ENCODE data around the gene DCLRE1B.

The DCLRE1B gene

GRCh38 chr1:113903501-113904292 is 1.4 kb upstream of the DCLRE1B start:
- Histone ChIP-seq H3K36me3 (ENCODE audit: insufficient read depth, low read length) (no peaks in the 10 kb centered on the region; the same call in 1 of the 2 replicates), H3K9me3 (ENCODE audit: insufficient read depth, low read depth, low read length) (no peaks in the 10 kb centered on the region), H3K79me2 (ENCODE audit: insufficient read depth, low read length) (peaks cover 67% of the 10 kb centered on the region), H3K9me2 (replicated peaks; ENCODE audit: low read depth, low read length) (no peaks in the 10 kb centered on the region), H3K4me2 (ENCODE audit: low read depth, low read length, poor library complexity, severe bottlenecking) (peak overlapping the region; percentile 94), H3K9ac (ENCODE audit: low read depth, low read length, poor library complexity, severe bottlenecking) (peak overlapping the region; percentile 75), H4K20me1 (ENCODE audit: insufficient read depth, low read length, poor library complexity, severe bottlenecking) (no peaks in the 10 kb centered on the region), H3K4me1 (ENCODE audit: insufficient read depth, low read length, poor library complexity, severe bottlenecking) (peaks cover 45% of the 10 kb centered on the region), H3K4me3 (ENCODE audit: low read length, poor library complexity, severe bottlenecking) (peak overlapping the region; percentile 80), H3F3A (ENCODE audit: low read depth) (no peaks in the 10 kb centered on the region), H3K27me3 (ENCODE audit: insufficient read depth, low read length, poor library complexity, severe bottlenecking) (no peaks in the 10 kb centered on the region), H2AFZ (ENCODE audit: low read length) (peak overlapping the region; percentile 78; the same call in 1 of the 2 replicates)
- TF ChIP-seq EZH2phosphoT487 (IDR thresholded peaks at IDR 0.05; ENCODE audit: borderline replicate concordance) (no peak), CTCF (conservative IDR thresholded peaks at IDR 0.05; ENCODE audit: low read length) (no peak)

GRCh38 chr1:113904293-113904673 is 843 bp upstream of the DCLRE1B start:
- no peaks in the 10 kb centered on the region for H3K9me3 ChIP-seq (ENCODE audit: insufficient read depth, low read depth, low read length)
- peak overlapping the region; percentile 78 for H2AFZ ChIP-seq (ENCODE audit: low read length)
- peaks cover 67% of the 10 kb centered on the region for H3K79me2 ChIP-seq (ENCODE audit: insufficient read depth, low read length)
- no peaks in the 10 kb centered on the region; the same call in 1 of the 2 replicates for H3K36me3 ChIP-seq (ENCODE audit: insufficient read depth, low read length)
- no peaks in the 10 kb centered on the region for H4K20me1 ChIP-seq (ENCODE audit: insufficient read depth, low read length, poor library complexity, severe bottlenecking)
- peak overlapping the region; percentile 75 for H3K9ac ChIP-seq (ENCODE audit: low read depth, low read length, poor library complexity, severe bottlenecking)
- no peaks in the 10 kb centered on the region for H3K27me3 ChIP-seq (ENCODE audit: insufficient read depth, low read length, poor library complexity, severe bottlenecking)
- H3K4me1 ChIP-seq (ENCODE audit: insufficient read depth, low read length, poor library complexity, severe bottlenecking): peaks cover 46% of the 10 kb centered on the region
- no peaks in the 10 kb centered on the region for H3K9me2 ChIP-seq (replicated peaks; ENCODE audit: low read depth, low read length)
- no peak for TF ChIP-seq CTCF (conservative IDR thresholded peaks at IDR 0.05; ENCODE audit: low read length)
- no peak for TF ChIP-seq EZH2phosphoT487 (IDR thresholded peaks at IDR 0.05; ENCODE audit: borderline replicate concordance)
- peak overlapping the region; percentile 80 for H3K4me3 ChIP-seq (ENCODE audit: low read length, poor library complexity, severe bottlenecking)
- peak overlapping the region; percentile 94 for H3K4me2 ChIP-seq (ENCODE audit: low read depth, low read length, poor library complexity, severe bottlenecking)
- H3F3A ChIP-seq (ENCODE audit: low read depth): no peaks in the 10 kb centered on the region

- Histone ChIP-seq H3K9ac (ENCODE audit: low read depth, low read length, poor library complexity, severe bottlenecking) (peak overlapping the region; percentile 90), H4K20me1 (ENCODE audit: insufficient read depth, low read length, poor library complexity, severe bottlenecking) (peaks cover 2% of the 10 kb centered on the region), H3K4me3 (ENCODE audit: low read length, poor library complexity, severe bottlenecking) (peak overlapping the region; percentile 91), H3K4me2 (ENCODE audit: low read depth, low read length, poor library complexity, severe bottlenecking) (peak overlapping the region; percentile 68), H3K4me1 (ENCODE audit: insufficient read depth, low read length, poor library complexity, severe bottlenecking) (peaks cover 49% of the 10 kb centered on the region), H3K9me3 (ENCODE audit: insufficient read depth, low read depth, low read length) (no peaks in the 10 kb centered on the region), H3K79me2 (ENCODE audit: insufficient read depth, low read length) (peaks cover 79% of the 10 kb centered on the region), H3K27me3 (ENCODE audit: insufficient read depth, low read length, poor library complexity, severe bottlenecking) (no peaks in the 10 kb centered on the region), H3K9me2 (replicated peaks; ENCODE audit: low read depth, low read length) (no peaks in the 10 kb centered on the region), H3F3A (ENCODE audit: low read depth) (no peaks in the 10 kb centered on the region), H2AFZ (ENCODE audit: low read length) (peak overlapping the region; percentile 95), H3K36me3 (ENCODE audit: insufficient read depth, low read length) (no peaks in the 10 kb centered on the region; the same call in 1 of the 2 replicates)
- TF ChIP-seq CTCF (conservative IDR thresholded peaks at IDR 0.05; ENCODE audit: low read length) (no peak), EZH2phosphoT487 (IDR thresholded peaks at IDR 0.05; ENCODE audit: borderline replicate concordance) (no peak)
Measured at GRCh38 chr1:113905435-113905861, 322 bp downstream of the DCLRE1B start.

Data from Loucy (cell line).